DOHH2 (cell line): ENCODE results near the gene TOPAZ1.

ENCODE experiments used
- EZH2phosphoT487 ChIP-seq: fragments of 200-600 bp; sonication (generic); IDR thresholded peaks from 2 replicates; pipeline ENCODE4 v1.6.1; 2017; ENCODE audit warnings: borderline replicate concordance, mild to moderate bottlenecking, antibody characterized with exemption, low read length, moderate library complexity, mixed read lengths
- TF ChIP-seq, protein P1 (sequence below): fragments of 200-600 bp; sonication (generic); IDR thresholded peaks from one replicate; pipeline ENCODE4 v1.5.1; 2014; ENCODE audit warnings: antibody characterized with exemption, mild to moderate bottlenecking, low read depth, low read length; ENCODE audit not compliant: poor library complexity, severe bottlenecking

DNA sequence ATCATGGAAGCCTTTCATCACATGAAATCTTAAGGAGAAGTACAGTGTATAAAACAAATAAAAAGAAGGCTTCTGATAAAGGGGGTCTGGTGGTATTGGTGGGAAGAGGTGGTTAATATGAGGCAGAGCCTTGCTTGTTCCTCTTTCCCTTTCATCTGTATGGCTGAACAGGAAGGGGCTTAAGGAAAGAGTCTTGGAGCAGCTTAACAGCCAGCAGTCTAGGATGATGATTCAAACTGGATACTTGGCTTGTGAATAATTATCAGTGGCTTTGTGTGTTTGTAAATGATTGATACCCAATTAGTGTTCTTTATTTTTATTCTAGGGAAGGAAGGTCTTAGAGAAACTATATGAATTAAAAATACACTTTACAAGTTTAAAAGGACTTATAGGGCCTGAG lies 67.8 kb downstream of the TOPAZ1 start:
- TF ChIP-seq, protein P1, sequence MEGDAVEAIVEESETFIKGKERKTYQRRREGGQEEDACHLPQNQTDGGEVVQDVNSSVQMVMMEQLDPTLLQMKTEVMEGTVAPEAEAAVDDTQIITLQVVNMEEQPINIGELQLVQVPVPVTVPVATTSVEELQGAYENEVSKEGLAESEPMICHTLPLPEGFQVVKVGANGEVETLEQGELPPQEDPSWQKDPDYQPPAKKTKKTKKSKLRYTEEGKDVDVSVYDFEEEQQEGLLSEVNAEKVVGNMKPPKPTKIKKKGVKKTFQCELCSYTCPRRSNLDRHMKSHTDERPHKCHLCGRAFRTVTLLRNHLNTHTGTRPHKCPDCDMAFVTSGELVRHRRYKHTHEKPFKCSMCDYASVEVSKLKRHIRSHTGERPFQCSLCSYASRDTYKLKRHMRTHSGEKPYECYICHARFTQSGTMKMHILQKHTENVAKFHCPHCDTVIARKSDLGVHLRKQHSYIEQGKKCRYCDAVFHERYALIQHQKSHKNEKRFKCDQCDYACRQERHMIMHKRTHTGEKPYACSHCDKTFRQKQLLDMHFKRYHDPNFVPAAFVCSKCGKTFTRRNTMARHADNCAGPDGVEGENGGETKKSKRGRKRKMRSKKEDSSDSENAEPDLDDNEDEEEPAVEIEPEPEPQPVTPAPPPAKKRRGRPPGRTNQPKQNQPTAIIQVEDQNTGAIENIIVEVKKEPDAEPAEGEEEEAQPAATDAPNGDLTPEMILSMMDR, result no peak
- no peak for TF ChIP-seq EZH2phosphoT487
